AG09319 (cell line): ENCODE data around the gene AFF1.

ENCODE experiments used
- DNase-seq: peaks from one replicate; pipeline ENCODE4 v3.0.0-alpha.2; 2010; ENCODE audit warnings: low read depth; ENCODE audit errors: extremely low read depth
- CTCF ChIP-seq: IDR thresholded peaks from 2 replicates; pipeline ENCODE4 v1.5.1; 2011; ENCODE audit warnings: low read depth, mild to moderate bottlenecking, inconsistent platforms, low read length, moderate library complexity

AFF1 gene

DNA sequence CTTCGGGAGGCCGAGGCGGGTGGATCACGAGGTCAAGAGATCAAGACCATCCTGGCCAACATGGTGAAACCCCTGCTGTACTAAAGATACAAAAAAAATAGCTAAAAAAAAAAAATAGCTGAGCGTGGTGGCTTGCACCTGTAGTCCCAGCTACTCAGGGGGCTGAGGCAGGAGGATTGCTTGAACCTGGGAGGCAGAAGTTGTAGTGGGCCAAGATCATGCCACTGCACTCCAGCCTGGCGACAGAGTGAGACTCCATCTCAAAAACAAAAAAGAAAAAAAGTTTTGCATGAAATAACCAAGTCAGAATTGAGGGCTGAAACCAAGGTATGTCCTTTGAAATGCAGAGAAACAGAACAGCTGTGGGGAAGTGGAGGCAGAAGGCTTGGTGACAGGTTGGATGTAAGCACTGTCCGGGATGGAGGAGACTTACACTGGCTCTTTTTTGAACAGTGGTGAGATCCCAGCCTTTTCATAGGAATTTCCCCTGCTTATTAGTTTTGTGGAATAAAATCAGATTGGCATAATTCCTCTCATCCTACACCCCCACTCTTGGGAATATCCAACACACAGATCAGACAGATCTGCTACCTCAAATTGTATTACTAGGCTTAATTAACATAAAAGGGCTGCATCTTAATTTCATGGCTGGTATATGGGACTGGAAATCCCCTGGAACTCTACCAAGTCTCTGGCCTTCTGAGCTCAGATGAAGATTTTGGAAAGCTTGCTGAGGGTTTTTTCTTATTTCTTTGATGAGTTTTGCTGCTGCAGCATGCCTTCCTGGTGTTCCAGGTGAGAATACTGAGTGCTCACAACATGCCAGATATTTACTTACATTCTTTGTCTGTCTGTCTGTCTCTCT lies 23.8 kb upstream of the AFF1 start:
- no peak for TF ChIP-seq CTCF
- DNase-seq: no peak

- TF ChIP-seq CTCF: no peak
- DNase-seq: no peak
Observed at GRCh38 chr4:86916392-86916791, 18.4 kb upstream of the AFF1 start.

DNA sequence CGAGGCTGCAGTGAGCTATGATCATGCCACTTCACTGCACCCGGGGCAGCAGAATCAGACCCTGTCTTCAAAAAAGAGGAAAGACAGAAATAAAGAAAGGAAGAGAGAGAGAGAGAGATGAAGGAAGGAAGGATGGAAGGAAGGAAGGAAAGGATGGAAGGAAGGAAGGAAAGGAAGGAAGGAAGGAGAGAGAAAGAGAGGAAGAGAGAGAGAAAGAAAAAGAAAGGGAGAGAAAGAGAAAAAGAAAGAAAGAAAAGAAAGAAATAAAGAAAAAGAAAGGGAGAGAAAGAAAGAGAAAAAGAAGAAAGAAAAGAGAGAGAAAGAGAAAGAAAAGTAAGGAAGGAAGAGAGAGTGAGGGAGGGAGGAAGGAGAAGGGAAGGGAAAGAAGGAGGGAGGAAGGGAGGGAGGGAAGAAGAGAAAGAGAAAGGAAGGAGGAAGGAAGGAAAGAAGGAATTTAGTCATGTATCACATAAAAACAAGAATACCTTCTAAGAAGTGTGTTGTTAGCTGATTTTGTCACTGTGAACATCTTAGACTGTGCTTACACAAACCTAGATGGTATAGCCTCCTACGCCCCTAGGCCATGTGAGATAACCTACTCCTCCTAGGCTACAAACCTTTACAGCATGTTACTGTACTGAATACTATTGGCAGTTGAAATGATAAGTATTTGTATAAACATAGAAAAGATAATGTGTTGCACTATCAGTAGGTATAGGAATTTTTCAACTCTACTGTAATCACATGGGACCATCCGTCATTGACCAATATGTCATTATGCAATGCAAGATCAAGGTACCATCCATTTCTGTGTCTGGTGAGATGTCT lies 17.4 kb upstream of the AFF1 start:
- TF ChIP-seq CTCF: no peak
- no peak for DNase-seq

DNA sequence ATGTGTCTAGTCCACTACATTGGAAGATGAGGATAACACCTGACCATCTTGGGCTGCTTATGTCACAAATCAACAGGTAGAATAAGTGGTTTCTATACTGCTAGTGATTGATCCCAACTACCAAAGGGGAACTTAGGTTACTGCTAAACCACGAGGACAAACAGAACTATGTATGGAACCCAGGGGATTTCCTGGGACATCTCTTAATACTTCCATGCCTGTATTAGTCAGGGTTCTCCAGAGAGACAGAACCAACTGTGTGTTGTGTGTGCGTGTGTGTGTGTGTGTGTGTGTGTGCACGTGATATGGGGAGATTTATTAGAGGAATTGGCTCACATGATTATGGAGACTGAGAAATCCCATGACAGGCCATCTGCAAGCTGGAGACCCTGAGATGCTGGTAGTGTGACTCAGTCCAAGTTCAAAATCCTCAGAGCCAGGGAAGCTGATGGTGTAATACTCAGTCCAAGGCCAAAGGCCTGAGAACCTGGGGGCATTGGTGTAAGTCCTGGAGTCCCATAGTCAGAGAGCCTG lies 16.2 kb upstream of the AFF1 start:
- TF ChIP-seq CTCF: no peak

GRCh38 chr4:86919561-86920223 lies 15.1 kb upstream of the AFF1 start:
- no peak for DNase-seq

More for the DNA sequence above, 16.2 kb upstream of the AFF1 start:
- no peak for DNase-seq

GRCh38 chr4:86921608-86922252 lies 13.1 kb upstream of the AFF1 start:
- DNase-seq: no peak
- TF ChIP-seq CTCF: no peak

More at GRCh38 chr4:86919561-86920223, 15.1 kb upstream of the AFF1 start:
- no peak for TF ChIP-seq CTCF
